ENCODE measurements around the gene IDI2.
"Not testable (repeated sequence)": the region's sequence is repeated elsewhere in the genome, so short reads cannot be mapped to it uniquely, and the experiment has no call there.

The IDI2 gene

DNA sequence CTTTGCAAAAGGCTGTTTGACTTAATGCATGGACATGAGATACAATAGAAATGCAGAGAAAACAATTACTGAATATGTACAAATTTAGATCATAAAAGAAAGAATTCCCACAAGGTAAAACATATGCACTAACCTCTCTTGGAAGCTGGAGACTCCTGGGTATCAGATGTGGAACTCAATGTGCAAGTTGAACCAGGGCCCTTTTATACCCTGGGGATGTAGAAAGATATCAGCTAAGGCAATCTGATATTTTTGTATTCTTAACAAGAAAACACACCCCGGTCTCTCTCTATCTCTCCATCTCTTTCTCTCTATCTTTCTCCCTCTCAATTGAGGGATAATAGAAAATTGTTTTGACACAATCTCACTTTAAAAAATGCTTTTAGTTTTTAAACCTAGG lies at the start of gene IDI2:
Gene IDI2, minus strand, starts transcription at position 177 of the 400 bp plus-strand sequence. CDS start 1,136 bp downstream, outside the sequence.
- DNase-seq = no peak

GRCh38 chr10:1074748-1075308 lies 49.2 kb upstream of the IDI2 start:
- DNase-seq = no peak

DNA sequence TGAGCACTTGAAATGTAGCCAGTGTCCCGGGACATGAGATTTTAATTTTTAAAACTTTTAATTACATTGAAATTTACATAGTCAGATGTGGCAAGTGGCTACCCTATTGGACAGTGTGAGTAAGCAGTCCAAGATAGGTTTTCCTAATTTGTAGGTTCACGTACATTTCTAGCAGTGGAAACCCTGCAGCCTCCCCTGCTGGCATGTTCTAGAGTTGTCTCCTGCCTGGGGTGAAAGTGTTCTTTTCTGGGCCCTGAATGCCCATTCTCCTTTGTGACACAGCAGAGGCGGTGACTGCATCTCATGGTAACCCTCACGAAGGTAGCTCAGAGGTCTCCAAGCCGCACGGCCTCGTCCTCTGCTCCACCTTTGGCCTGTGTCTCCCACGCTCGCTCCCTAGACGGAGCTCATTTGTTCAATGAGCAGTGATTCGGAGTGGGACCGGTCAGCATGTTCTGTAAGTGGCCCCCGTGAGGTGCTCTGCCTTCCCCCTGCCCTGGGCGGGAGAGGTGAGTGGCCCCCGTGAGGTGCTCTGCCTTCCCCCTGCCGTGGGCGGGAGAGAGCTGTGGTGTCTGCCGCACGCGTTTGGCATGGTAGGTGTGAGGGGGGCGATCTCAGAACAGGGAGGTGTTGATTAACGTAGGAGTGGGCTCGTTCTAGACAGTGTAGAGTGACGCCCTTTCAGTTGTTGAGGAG lies 48.5 kb upstream of the IDI2 start:
- DNase-seq = no peak

DNA sequence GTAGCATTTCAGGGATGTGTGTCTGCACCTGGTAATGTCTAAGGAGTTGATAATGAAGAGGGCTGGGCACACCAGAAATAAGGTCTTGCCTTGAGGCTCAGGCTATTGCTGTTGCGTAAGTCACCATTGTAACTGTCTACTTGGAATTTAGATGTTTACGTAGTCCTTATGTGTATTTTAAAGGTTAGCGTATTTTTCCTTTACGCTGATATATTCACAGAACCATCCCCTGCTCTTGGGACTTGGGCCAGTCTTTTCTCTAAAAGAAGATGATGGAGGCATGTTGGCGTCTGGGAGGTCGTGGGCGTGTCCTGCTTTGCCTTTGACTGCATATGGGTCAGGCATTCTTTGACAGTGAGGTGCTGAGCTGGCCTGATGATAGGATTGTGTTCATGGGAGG lies 45.3 kb upstream of the IDI2 start:
- DNase-seq = peak; percentile 71

GRCh38 chr10:1068380-1069361 lies 43.0 kb upstream of the IDI2 start:
- no peak for DNase-seq

DNA sequence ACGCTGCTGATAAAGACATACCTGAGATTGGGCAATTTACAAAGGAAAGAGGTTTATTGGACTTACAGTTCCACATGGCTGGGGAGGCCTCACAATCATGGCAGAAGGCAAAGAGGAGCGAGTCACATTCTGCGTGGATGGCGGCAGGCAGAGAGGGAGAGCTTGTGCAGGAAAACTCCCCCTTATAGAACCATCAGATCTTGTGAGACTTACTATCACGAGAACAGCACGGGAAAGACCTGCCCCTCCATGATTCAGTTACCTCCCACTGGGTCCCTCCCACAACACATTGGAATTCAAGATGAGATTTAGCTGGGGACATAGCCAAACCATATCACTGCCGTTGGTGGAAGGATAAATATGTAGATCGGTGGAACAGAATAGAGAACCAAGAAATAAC lies 41.1 kb upstream of the IDI2 start:
- not testable (repeated sequence) for DNase-seq

DNA sequence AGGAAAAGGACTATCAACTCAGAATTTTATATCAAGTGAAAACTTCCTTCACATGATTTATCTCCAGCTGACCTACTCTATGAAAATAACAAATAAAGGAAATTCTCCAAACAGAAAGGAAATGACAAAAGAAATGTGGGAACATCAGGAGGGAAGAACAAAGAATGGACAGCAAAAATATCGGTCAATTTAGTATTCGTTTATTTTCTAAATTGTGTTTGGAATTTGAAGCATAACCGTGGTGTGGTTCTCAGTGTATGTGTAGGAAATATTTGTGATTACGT lies 39.2 kb upstream of the IDI2 start:
- DNase-seq = no peak

- no peak for DNase-seq
Observed at GRCh38 chr10:1063232-1063865, 37.7 kb upstream of the IDI2 start.

- no peak for DNase-seq
Observed at GRCh38 chr10:1061930-1062774, 36.5 kb upstream of the IDI2 start.

DNA sequence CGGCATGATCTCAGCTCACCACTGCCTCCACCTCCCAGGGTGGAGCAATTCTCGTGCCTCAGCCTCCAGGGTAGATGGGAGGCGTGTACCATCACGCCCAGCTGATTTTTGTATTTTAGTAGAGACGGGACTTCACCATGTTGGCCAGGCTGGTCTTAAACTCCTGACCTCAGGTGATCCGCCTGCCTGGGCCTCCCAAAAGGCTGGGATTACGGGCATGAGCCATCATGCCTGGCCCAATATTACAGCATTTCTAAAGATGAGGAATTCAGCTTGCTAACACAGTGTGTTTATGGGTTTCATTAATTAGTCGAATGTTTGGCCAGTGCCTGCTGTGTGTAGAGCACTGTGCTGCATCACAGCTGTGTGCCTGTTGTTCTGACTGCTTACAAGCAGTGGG lies 34.2 kb upstream of the IDI2 start:
- no peak for DNase-seq

DNA sequence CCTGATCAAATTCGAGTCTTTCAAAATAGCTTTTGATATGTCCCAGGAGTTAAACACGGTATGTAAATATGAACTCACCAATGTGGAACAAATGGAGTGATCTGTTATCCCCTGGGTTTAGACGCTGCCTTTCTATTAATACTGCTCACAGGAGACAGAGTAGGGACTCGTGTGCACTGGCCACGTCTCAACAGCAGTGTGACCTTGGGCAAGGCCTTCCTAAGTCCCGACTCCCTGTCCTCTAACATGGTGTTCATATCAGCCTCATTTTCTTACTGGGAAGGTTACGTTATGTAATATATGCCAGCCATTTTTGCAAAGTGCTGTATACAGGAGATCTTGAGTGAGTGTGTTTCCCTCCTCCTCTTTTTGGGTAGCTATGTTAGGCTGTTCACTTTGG lies 32.4 kb upstream of the IDI2 start:
- DNase-seq = no peak

GRCh38 chr10:1057106-1057657 lies 31.5 kb upstream of the IDI2 start:
- no peak for DNase-seq

GRCh38 chr10:1056326-1057105 lies 30.9 kb upstream of the IDI2 start, which contains the start of gene WDR37:
TSS of gene WDR37 (plus strand) at chr10:1056385. CDS start at chr10:1072156, 15,771 bp downstream.
- peak; percentile 90 for DNase-seq

GRCh38 chr10:1054684-1055083 lies 29.0 kb upstream of the IDI2 start:
- DNase-seq = no peak

DNA sequence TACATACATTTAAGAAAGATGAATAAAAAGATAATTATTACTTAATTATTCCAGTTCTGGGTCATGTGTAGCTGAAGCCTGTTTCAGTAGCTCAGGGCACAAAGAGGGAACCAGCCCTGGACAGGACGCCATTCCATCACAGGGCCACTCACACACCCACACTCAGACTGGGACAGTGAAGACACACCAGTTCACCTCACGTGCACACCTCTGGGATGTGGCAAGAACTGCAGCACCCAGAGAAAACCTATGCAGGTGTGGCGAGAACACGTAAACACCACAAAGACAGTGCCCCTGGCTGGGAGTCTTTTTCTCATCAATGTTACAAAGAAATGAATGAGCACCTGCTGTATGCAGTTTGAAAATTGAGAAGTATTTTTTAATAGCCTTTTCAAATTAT lies 24.9 kb upstream of the IDI2 start:
- DNase-seq = peak; percentile 80

- DNase-seq = no peak
Observed at GRCh38 chr10:1050145-1050544, 24.5 kb upstream of the IDI2 start.

DNA sequence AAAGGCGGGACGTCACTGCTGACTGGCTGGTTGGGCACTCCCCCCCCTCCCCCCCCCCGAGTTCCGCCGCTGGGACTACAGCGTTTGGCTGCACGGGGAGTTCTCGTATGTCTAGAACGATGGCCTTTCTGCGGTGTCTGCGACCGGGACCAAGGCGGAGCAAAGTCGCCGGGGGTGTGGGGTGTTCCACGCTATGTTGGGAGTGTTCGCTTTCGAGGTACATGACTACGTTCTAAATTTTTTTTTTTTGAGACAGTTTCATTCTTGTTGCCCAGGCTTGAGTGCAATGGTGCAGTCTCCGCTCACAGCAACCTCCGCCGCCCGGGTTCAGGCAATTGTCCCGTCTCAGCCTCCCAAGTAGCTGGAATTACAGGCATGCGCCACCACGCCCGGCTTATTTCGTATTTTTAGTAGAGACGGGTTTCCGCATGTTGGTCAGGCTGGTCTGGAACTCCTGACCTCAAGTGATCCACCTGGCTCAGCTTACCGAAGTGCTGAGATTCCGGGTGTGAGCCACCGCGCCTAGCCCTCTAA lies 23.8 kb upstream of the IDI2 start:
- no peak for DNase-seq

DNA sequence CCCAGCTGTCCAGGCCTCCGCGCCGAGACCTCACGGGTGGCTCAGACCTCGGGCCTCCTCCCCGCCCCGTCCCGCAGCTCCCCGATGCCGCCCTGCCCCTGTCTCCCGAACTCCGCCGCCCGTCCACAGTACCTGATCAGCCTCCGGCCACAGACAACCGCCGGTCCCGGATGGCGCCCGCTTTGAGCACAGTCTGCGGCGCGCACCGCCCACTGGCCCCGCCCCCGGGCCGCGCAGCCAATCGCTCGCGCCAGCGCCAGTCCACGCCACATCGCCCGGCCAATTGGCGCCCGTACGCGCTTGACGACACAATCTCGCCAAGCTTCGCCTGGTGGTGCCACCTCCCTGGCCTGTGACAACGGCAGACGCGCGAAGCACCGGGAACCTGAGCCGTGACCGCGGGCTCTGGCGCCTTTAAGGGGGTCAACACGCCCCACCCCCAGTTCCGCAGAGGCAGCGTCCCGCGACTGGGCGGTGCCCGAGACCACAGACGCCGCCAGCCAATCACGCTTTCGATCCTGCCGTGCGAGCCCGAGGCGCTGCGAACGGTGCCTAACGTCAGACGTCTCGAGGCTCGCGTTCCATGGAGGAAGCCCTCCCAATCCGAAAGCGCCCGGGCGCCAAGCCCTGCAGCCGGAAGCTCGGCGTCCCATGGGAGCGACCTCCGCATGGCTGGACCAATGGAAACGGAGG lies 23.2 kb upstream of the IDI2 start, which contains the start of gene IDI1:
Gene IDI1, minus strand, starts transcription at position 388 of the 693 bp plus-strand sequence. Its CDS starts 116 bp downstream, at position 272.
- DNase-seq = peak; percentile 99

DNA sequence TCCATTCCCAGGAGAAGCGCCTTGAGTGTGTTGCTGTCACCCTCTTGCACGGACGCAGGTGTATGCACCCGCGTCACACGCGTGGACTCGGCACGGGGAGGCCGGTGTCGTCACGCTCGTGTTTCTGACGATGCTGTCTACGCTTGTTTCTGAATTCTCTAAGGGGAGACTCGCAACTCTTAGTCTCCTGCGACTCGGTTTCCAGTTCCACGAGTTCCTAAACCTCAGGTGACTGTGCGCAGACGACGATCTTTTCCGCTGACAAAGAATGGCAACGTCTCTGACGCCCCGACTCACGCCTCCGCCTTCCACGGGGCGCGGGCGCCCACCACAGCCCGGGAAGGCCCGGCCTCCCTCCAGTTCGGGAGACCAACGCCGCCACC lies 22.7 kb upstream of the IDI2 start:
- DNase-seq = no peak

GRCh38 chr10:1047937-1048336 lies 22.3 kb upstream of the IDI2 start:
- no peak for DNase-seq

Data from islet precursor cell (in vitro differentiated cells).